ENCODE measurements around the gene FAN1.

DNA sequence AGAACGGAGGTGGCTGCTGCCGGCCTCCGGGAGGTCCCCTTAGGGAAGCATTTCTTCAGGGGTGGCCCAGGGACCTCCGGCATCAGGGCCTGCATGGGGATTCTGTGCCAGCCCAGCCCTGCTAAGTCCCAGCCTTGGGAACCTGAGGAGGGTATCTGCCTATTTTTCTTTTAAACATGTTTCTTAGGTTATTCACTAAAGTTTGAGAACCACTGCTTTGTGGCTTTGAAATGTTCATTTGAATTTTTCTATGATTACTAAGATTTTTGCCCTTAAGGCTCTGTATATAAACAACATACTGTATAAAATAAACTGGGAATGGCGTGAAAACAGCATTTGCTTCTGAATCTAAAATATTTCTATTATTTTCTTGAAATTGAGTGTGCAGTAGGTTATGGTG lies 24.4 kb downstream of the FAN1 start:
- TF ChIP-seq, protein P1, sequence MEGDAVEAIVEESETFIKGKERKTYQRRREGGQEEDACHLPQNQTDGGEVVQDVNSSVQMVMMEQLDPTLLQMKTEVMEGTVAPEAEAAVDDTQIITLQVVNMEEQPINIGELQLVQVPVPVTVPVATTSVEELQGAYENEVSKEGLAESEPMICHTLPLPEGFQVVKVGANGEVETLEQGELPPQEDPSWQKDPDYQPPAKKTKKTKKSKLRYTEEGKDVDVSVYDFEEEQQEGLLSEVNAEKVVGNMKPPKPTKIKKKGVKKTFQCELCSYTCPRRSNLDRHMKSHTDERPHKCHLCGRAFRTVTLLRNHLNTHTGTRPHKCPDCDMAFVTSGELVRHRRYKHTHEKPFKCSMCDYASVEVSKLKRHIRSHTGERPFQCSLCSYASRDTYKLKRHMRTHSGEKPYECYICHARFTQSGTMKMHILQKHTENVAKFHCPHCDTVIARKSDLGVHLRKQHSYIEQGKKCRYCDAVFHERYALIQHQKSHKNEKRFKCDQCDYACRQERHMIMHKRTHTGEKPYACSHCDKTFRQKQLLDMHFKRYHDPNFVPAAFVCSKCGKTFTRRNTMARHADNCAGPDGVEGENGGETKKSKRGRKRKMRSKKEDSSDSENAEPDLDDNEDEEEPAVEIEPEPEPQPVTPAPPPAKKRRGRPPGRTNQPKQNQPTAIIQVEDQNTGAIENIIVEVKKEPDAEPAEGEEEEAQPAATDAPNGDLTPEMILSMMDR (conservative IDR thresholded peaks at IDR 0.05): no peak
- no peak for TF ChIP-seq EZH2 (IDR thresholded peaks at IDR 0.05; ENCODE audit: low read depth)

Measured in PC-9 (cell line).